ENCODE measurements around the gene ZNF710.

DNA sequence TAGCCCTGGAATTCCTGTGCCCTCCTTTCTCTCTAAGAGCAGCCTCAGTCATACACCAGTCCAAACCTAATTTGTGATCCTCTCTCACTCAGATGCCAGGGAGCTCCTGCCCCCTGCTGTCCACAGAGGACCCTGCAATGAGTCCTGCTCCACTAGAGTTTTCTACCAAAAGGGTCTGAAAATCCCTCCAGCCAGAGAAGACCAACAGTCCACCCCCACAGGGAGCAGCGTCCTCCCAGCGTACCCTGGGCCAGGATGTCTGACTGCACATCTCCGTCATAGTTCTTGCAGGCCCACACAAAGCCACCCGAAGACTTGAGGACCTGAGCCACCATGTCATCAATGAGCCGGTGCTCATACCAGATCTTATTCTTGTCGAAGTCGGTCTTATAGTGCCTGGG lies 85.7 kb downstream of the ZNF710 start:
- TF ChIP-seq POLR2A (IDR thresholded peaks at IDR 0.05): no peak
- TF ChIP-seq, protein P1, sequence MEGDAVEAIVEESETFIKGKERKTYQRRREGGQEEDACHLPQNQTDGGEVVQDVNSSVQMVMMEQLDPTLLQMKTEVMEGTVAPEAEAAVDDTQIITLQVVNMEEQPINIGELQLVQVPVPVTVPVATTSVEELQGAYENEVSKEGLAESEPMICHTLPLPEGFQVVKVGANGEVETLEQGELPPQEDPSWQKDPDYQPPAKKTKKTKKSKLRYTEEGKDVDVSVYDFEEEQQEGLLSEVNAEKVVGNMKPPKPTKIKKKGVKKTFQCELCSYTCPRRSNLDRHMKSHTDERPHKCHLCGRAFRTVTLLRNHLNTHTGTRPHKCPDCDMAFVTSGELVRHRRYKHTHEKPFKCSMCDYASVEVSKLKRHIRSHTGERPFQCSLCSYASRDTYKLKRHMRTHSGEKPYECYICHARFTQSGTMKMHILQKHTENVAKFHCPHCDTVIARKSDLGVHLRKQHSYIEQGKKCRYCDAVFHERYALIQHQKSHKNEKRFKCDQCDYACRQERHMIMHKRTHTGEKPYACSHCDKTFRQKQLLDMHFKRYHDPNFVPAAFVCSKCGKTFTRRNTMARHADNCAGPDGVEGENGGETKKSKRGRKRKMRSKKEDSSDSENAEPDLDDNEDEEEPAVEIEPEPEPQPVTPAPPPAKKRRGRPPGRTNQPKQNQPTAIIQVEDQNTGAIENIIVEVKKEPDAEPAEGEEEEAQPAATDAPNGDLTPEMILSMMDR (IDR thresholded peaks at IDR 0.05): peak; percentile 41 to 55 (median 51)
